PC-3 (cell line): ENCODE results near the gene SRPX.

Experiments
- EZH2 ChIP-seq: fragments of 300-600 bp; sonication (generic); IDR thresholded peaks from one replicate; pipeline ENCODE4 v1.6.1; 2017; ENCODE audit warnings: antibody characterized with exemption, mild to moderate bottlenecking, low read length; ENCODE audit not compliant: unreplicated experiment
- TF ChIP-seq, protein P1 (sequence below): fragments of 300-600 bp; sonication (generic); conservative IDR thresholded peaks from 2 replicates; pipeline ENCODE4 v1.5.1; 2017; ENCODE audit warnings: antibody characterized with exemption, low read depth, mild to moderate bottlenecking, low read length

DNA sequence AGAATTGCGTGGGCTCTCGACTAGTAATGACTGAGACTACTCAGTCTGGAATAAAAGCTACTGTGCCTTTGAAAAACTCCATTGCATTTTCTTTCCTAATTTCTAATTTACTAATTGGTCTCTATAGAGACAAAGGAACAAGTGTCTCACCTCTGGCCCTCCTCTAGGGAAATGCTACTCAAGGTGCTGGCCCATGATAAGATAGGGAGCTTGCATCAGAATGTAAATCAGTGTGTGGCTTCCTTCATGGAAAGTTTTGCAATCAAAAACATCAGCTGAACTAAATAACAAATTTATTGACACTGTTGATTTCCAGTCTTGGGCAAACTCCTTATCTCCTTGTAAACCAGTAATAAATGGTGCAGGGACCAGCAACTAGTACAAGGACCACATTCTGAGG is 81.8 kb downstream of the SRPX start:
- TF ChIP-seq, protein P1, sequence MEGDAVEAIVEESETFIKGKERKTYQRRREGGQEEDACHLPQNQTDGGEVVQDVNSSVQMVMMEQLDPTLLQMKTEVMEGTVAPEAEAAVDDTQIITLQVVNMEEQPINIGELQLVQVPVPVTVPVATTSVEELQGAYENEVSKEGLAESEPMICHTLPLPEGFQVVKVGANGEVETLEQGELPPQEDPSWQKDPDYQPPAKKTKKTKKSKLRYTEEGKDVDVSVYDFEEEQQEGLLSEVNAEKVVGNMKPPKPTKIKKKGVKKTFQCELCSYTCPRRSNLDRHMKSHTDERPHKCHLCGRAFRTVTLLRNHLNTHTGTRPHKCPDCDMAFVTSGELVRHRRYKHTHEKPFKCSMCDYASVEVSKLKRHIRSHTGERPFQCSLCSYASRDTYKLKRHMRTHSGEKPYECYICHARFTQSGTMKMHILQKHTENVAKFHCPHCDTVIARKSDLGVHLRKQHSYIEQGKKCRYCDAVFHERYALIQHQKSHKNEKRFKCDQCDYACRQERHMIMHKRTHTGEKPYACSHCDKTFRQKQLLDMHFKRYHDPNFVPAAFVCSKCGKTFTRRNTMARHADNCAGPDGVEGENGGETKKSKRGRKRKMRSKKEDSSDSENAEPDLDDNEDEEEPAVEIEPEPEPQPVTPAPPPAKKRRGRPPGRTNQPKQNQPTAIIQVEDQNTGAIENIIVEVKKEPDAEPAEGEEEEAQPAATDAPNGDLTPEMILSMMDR: no peak
- TF ChIP-seq EZH2: no peak
